RWPE1 (cell line): Measurements from ENCODE around the gene TMEM101.

ENCODE experiments used
- CTCF ChIA-PET: fragments of 350-600 bp; sonication (Branson Sonifier 250); formaldehyde crosslinking; extraction: SDS; loops from one replicate; lab custom pipeline; 2021; lab: Yijun Ruan, JAX
- POLR2A ChIA-PET: fragments of 400-600 bp; formaldehyde crosslinking; extraction: SDS; loops from one replicate; lab custom pipeline; 2020; ENCODE audit warnings: antibody characterized with exemption; ENCODE audit not compliant: low non-redundant PET; lab: Yijun Ruan, JAX
- DNase-seq: peaks from one replicate; pipeline ENCODE4 v3.0.0; 2012; ENCODE audit warnings: low spot score
- H3K27ac ChIP-seq: fragments of 450-650 bp; 2 replicates; pipeline ENCODE4 v1.5.1; 2017
- CTCF ChIP-seq: fragments of 450-650 bp; conservative IDR thresholded peaks from 2 replicates; pipeline ENCODE4 v1.5.1; 2017; ENCODE audit warnings: low read depth, mild to moderate bottlenecking

Gene TMEM101

GRCh38 chr17:44012391-44012790, 2.4 kb downstream of the TMEM101 start:
- ChIA-PET POLR2A (no interaction called here), CTCF (interaction anchor here (0.7 kb wide), 1 partner anchor 68 kb away, joined by 3 read pairs; no protein-coding TSS in a partner anchor)
- no peak for DNase-seq
- peak overlapping the region; percentile 53 for H3K27ac ChIP-seq
- no peak for TF ChIP-seq CTCF

- TF ChIP-seq CTCF = no peak
- no peak for DNase-seq
- ChIA-PET CTCF (interaction anchor here (0.6 kb wide), 1 partner anchor 289 kb away, joined by 3 read pairs; no protein-coding TSS in a partner anchor), POLR2A (no interaction called here)
- H3K27ac ChIP-seq = peak overlapping the region; percentile 53
Observed at GRCh38 chr17:44011876-44012275, 2.9 kb downstream of the TMEM101 start.

- TF ChIP-seq CTCF = no peak
- no peak for DNase-seq
- H3K27ac ChIP-seq = peak overlapping the region; percentile 53
- POLR2A ChIA-PET = no interaction called here
- CTCF ChIA-PET = interaction anchor here (0.6 kb wide), 2 partner anchors 47 to 289 kb away, joined by 3 read pairs; no protein-coding TSS in a partner anchor
Observed at GRCh38 chr17:44010966-44011647, 3.7 kb downstream of the TMEM101 start.

GRCh38 chr17:44008205-44008909, 6.4 kb downstream of the TMEM101 start:
- no peak for TF ChIP-seq CTCF
- H3K27ac ChIP-seq = peak overlapping the region; percentile 90
- ChIA-PET POLR2A (no interaction called here), CTCF (interaction anchor here (1.3 kb wide), 1 partner anchor 25 kb away, joined by 3 read pairs; no protein-coding TSS in a partner anchor)
- no peak for DNase-seq

- TF ChIP-seq CTCF = 0 out of 2 replicates have a peak, but pooled peaks have one; percentile 8
- POLR2A ChIA-PET = no interaction called here
- CTCF ChIA-PET = interaction anchor here (0.6 to 1.3 kb wide), 5 partner anchors 12 to 1987 kb away, joined by 3 to 5 read pairs (median 3); partner anchors contain the start of gene NKIRAS2
Observed at GRCh38 chr17:44007346-44008204, 7.2 kb downstream of the TMEM101 start.

More at GRCh38 chr17:44007346-44008204, 7.2 kb downstream of the TMEM101 start:
- H3K27ac ChIP-seq = peak overlapping the region; percentile 90
- no peak for DNase-seq
